H9 (cell line): ENCODE measurements around the gene CNTN3. TPM values are rescaled to one million over a fixed set of nuclear protein-coding genes. Genes with fewer than 3 reads are reported as not detected.

ENCODE experiments used
- DNase-seq: peaks from one replicate; pipeline ENCODE4 v3.0.0-alpha.2; 2017
- H2AFZ ChIP-seq: one replicate; pipeline ENCODE4 v1.6.1; 2013; ENCODE audit warnings: mild to moderate bottlenecking, low read length, control low read depth, moderate library complexity
- H2AK5ac ChIP-seq: 2 replicates; pipeline ENCODE4 v1.6.1; 2013; ENCODE audit warnings: low read length, control low read depth, mixed read lengths; ENCODE audit not compliant: insufficient read length
- H2BK120ac ChIP-seq: one replicate; pipeline ENCODE4 v1.6.1; 2013; ENCODE audit warnings: low read depth, mild to moderate bottlenecking, low read length, control low read depth, inconsistent platforms; ENCODE audit not compliant: poor library complexity, severe bottlenecking
- H2BK12ac ChIP-seq: 2 replicates; pipeline ENCODE4 v1.6.1; 2013; ENCODE audit warnings: low read length, control low read depth, mixed read lengths, low read depth; ENCODE audit not compliant: insufficient read length
- H2BK15ac ChIP-seq: 2 replicates; pipeline ENCODE4 v1.6.1; 2013; ENCODE audit warnings: low read depth, low read length, control low read depth
- H2BK20ac ChIP-seq: one replicate; pipeline ENCODE4 v1.6.1; 2013; ENCODE audit warnings: low read depth, mild to moderate bottlenecking, low read length, control low read depth, inconsistent platforms; ENCODE audit not compliant: poor library complexity, severe bottlenecking
- H2BK5ac ChIP-seq: 2 replicates; pipeline ENCODE4 v1.6.1; 2013; ENCODE audit warnings: low read length, control low read depth, mixed read lengths; ENCODE audit not compliant: insufficient read length
- H3K14ac ChIP-seq: 2 replicates; pipeline ENCODE4 v1.6.1; 2013; ENCODE audit warnings: low read length, control low read depth; ENCODE audit not compliant: insufficient read depth
- H3K18ac ChIP-seq: 2 replicates; pipeline ENCODE4 v1.6.1; 2013; ENCODE audit warnings: low read depth, mild to moderate bottlenecking, mixed read lengths, low read length, control low read depth; ENCODE audit not compliant: insufficient read length
- H3K23ac ChIP-seq: 2 replicates; pipeline ENCODE4 v1.6.1; 2013; ENCODE audit warnings: low read length, control low read depth, mixed read lengths, low read depth; ENCODE audit not compliant: insufficient read length
- H3K23me2 ChIP-seq: 2 replicates; pipeline ENCODE4 v1.6.1; 2013; ENCODE audit warnings: low read depth, mild to moderate bottlenecking, mixed read lengths, low read length, control low read depth; ENCODE audit not compliant: insufficient read length, poor library complexity, severe bottlenecking
- H3K27ac ChIP-seq: 2 replicates; pipeline ENCODE4 v1.5.1; 2013; ENCODE audit warnings: low read length, control low read depth, mixed read lengths, low read depth; ENCODE audit not compliant: insufficient read length
- H3K27me3 ChIP-seq: 2 replicates; pipeline ENCODE4 v1.6.1; 2013; ENCODE audit warnings: low read length, control low read depth, inconsistent platforms; ENCODE audit not compliant: insufficient read depth
- H3K4ac ChIP-seq: 2 replicates; pipeline ENCODE4 v1.6.1; 2013; ENCODE audit warnings: low read depth, mild to moderate bottlenecking, control low read depth, inconsistent platforms, low read length, moderate library complexity
- H3K4me1 ChIP-seq: 2 replicates; pipeline ENCODE4 v1.6.1; 2013; ENCODE audit warnings: low read length, control low read depth, inconsistent platforms; ENCODE audit not compliant: insufficient read depth
- H3K4me2 ChIP-seq: 2 replicates; pipeline ENCODE4 v1.6.1; 2013; ENCODE audit warnings: low read length, control low read depth, mixed read lengths; ENCODE audit not compliant: insufficient read length, insufficient read depth
- H3K56ac ChIP-seq: 2 replicates; pipeline ENCODE4 v1.6.1; 2013; ENCODE audit warnings: low read depth, mild to moderate bottlenecking, mixed read lengths, low read length, control low read depth; ENCODE audit not compliant: insufficient read length
- H3K79me1 ChIP-seq: 2 replicates; pipeline ENCODE4 v1.6.1; 2013; ENCODE audit warnings: low read depth, mild to moderate bottlenecking, moderate library complexity, low read length, control low read depth, inconsistent platforms; ENCODE audit not compliant: insufficient read depth, poor library complexity, severe bottlenecking
- H3K79me2 ChIP-seq: 2 replicates; pipeline ENCODE4 v1.6.1; 2013; ENCODE audit warnings: low read length, control low read depth, inconsistent platforms; ENCODE audit not compliant: insufficient read depth
- H3K9ac ChIP-seq: 2 replicates; pipeline ENCODE4 v1.6.1; 2013; ENCODE audit warnings: low read length, control low read depth, mixed read lengths; ENCODE audit not compliant: insufficient read length; ENCODE audit errors: extremely low read depth
- H3K9me3 ChIP-seq: one replicate; pipeline ENCODE4 v1.6.1; 2013; ENCODE audit warnings: low read depth, low read length, inconsistent platforms; ENCODE audit not compliant: control insufficient read depth
- H3T11ph ChIP-seq: one replicate; pipeline ENCODE4 v1.6.1; 2013; ENCODE audit warnings: mild to moderate bottlenecking, low read length, control low read depth, inconsistent platforms
- H4K20me1 ChIP-seq: one replicate; pipeline ENCODE4 v1.6.1; 2013; ENCODE audit not compliant: control insufficient read depth, insufficient read length, insufficient read depth
- H4K5ac ChIP-seq: 2 replicates; pipeline ENCODE4 v1.6.1; 2013; ENCODE audit warnings: low read depth, mild to moderate bottlenecking, mixed read lengths, low read length, control low read depth; ENCODE audit not compliant: insufficient read length
- H4K8ac ChIP-seq: replicated peaks from 2 replicates; pipeline ENCODE4 v1.6.1; 2013; ENCODE audit warnings: low read length, control low read depth, mixed read lengths, low read depth; ENCODE audit not compliant: insufficient read length
- H4K91ac ChIP-seq: 2 replicates; pipeline ENCODE4 v1.6.1; 2013; ENCODE audit warnings: low read depth, mild to moderate bottlenecking, moderate library complexity, mixed read lengths, low read length, control low read depth; ENCODE audit not compliant: insufficient read length
- H3K27ac Mint-ChIP-seq, 3 experiments: 2 replicates in 2 of 3; 3 replicates in 1 of 3; pipeline ENCODE4 v1.8.0; 2020 to 2021; ENCODE audit warnings: mixed read lengths in 3 of 3, mild to moderate bottlenecking in 1 of 3, moderate library complexity in 1 of 3
- H3K27me3 Mint-ChIP-seq: 2 replicates; pipeline ENCODE4 v1.8.0; 2021; ENCODE audit warnings: low read depth, mild to moderate bottlenecking, moderate library complexity, mixed read lengths
- H3K36me3 Mint-ChIP-seq, 3 experiments: 2 replicates in 2 of 3; 3 replicates in 1 of 3; pipeline ENCODE4 v1.8.0; 2020 to 2021; ENCODE audit warnings: low read depth in 3 of 3, mixed read lengths in 3 of 3; ENCODE audit not compliant: insufficient read depth in 1 of 3
- H3K4me1 Mint-ChIP-seq, 2 experiments: 2 replicates each; pipeline ENCODE4 v1.8.0; 2020; ENCODE audit warnings: mixed read lengths in 2 of 2
- H3K4me3 Mint-ChIP-seq, 2 experiments: 2 replicates in 1 of 2; 3 replicates in 1 of 2; pipeline ENCODE4 v1.8.0; 2020 to 2021; ENCODE audit warnings: mild to moderate bottlenecking in 2 of 2, mixed read lengths in 2 of 2, moderate library complexity in 1 of 2
- H3K9me3 Mint-ChIP-seq, 2 experiments: 2 replicates in 1 of 2; 3 replicates in 1 of 2; pipeline ENCODE4 v1.8.0; 2020; ENCODE audit warnings: mild to moderate bottlenecking in 2 of 2, mixed read lengths in 2 of 2, moderate library complexity in 1 of 2
- CTCF ChIP-seq: fragments of 200-600 bp; sonication (generic); conservative IDR thresholded peaks from 3 replicates; pipeline ENCODE4 v1.8.0; 2021; ENCODE audit warnings: antibody characterized with exemption, mild to moderate bottlenecking
- WGBS: extraction: QIAGEN DNeasy Blood & Tissue Kit; methylation state at CpG from one replicate; pipeline ENCODE4 v1.1.7; 2013; ENCODE audit warnings: missing lambda C conversion rate, low lambda C conversion rate, mixed read lengths; ENCODE audit not compliant: insufficient read length; ENCODE audit errors: extremely low coverage; 5-methylcytosine and 5-hydroxymethylcytosine counted together
- total RNA-seq: library from RNA; stranded (reverse); gene quantifications from 2 replicates; pipeline ENCODE4 v1.2.1, GENCODE V29; 2021

The CNTN3 gene
- total RNA-seq, 1 experiment from 2014 or later: not detected

DNA sequence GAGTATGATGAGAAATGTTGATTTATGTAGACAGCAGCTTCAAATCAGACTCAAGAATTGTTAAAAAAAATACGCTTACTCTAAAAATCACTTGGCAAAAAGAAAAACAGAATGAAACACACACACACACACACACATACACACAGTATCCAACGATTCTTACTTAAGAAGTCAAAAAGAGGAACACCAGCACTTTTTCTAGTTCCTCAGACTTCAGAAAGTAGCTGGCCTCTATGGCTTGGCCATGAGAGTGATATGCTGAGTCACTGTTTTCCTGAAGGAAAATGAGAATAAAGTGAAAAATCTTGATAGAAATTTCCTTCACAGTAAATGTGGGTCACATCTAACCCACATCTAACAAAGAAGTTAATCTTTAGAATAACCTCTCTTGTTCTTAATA lies 22.1 kb downstream of the CNTN3 start:
- Mint-ChIP-seq H3K27ac (no peak overlapping the region), H3K36me3 (no peaks in the 10 kb centered on the region; a peak in 1 of 7 replicates), H3K27me3 (no peaks in the 10 kb centered on the region; the same call in 1 of the 2 replicates), H3K4me1 (no peaks in the 10 kb centered on the region), H3K9me3 (peaks cover 4 to 5% of the 10 kb centered on the region in 2 experiments; a peak in 2 of 5 replicates), H3K4me3 (no peak overlapping the region)
- H3K4ac ChIP-seq: no peak overlapping the region
- no peak overlapping the region for H3K14ac ChIP-seq
- no peaks in the 10 kb centered on the region for H3K27me3 ChIP-seq
- H2BK12ac ChIP-seq: no peak overlapping the region
- H3K79me2 ChIP-seq: no peaks in the 10 kb centered on the region
- no peak overlapping the region for H4K91ac ChIP-seq
- no peak for DNase-seq
- H3K23ac ChIP-seq: no peak overlapping the region
- no peak overlapping the region for H3K4me2 ChIP-seq
- H4K5ac ChIP-seq: no peak overlapping the region
- H3K27ac ChIP-seq: no peak overlapping the region
- H4K8ac ChIP-seq: no peak overlapping the region
- no peaks in the 10 kb centered on the region for H4K20me1 ChIP-seq
- H3K23me2 ChIP-seq: no peaks in the 10 kb centered on the region
- H3K18ac ChIP-seq: no peak overlapping the region
- H3T11ph ChIP-seq: no peak overlapping the region
- no peaks in the 10 kb centered on the region for H3K4me1 ChIP-seq
- no CpG with 5 or more reads among the region's 2 CpGs for WGBS
- TF ChIP-seq CTCF: no peak
- no peaks in the 10 kb centered on the region for H3K9me3 ChIP-seq
- H3K56ac ChIP-seq: no peak overlapping the region
- no peak overlapping the region for H3K9ac ChIP-seq
- H2BK120ac ChIP-seq: no peak overlapping the region
- no peak overlapping the region for H2BK15ac ChIP-seq
- H3K79me1 ChIP-seq: no peaks in the 10 kb centered on the region
- H2AFZ ChIP-seq: no peak overlapping the region
- H2BK20ac ChIP-seq: no peak overlapping the region
- H2BK5ac ChIP-seq: no peak overlapping the region
- H2AK5ac ChIP-seq: no peak overlapping the region
